Epithelial cell of alveolus of lung (primary cell): ENCODE data around the gene SARS1. TPM values are rescaled to one million over a fixed set of nuclear protein-coding genes. Genes with fewer than 3 reads are reported as not detected.

ENCODE experiments used
- total RNA-seq: library from RNA; depleted of rRNA; stranded (reverse); fragments of >200 nt; gene quantifications from 2 replicates; pipeline ENCODE4 v1.2.1, GENCODE V29; 2015

SARS1 gene, protein sequence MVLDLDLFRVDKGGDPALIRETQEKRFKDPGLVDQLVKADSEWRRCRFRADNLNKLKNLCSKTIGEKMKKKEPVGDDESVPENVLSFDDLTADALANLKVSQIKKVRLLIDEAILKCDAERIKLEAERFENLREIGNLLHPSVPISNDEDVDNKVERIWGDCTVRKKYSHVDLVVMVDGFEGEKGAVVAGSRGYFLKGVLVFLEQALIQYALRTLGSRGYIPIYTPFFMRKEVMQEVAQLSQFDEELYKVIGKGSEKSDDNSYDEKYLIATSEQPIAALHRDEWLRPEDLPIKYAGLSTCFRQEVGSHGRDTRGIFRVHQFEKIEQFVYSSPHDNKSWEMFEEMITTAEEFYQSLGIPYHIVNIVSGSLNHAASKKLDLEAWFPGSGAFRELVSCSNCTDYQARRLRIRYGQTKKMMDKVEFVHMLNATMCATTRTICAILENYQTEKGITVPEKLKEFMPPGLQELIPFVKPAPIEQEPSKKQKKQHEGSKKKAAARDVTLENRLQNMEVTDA
- 183 and 298 TPM in 2 replicates for total RNA-seq

DNA sequence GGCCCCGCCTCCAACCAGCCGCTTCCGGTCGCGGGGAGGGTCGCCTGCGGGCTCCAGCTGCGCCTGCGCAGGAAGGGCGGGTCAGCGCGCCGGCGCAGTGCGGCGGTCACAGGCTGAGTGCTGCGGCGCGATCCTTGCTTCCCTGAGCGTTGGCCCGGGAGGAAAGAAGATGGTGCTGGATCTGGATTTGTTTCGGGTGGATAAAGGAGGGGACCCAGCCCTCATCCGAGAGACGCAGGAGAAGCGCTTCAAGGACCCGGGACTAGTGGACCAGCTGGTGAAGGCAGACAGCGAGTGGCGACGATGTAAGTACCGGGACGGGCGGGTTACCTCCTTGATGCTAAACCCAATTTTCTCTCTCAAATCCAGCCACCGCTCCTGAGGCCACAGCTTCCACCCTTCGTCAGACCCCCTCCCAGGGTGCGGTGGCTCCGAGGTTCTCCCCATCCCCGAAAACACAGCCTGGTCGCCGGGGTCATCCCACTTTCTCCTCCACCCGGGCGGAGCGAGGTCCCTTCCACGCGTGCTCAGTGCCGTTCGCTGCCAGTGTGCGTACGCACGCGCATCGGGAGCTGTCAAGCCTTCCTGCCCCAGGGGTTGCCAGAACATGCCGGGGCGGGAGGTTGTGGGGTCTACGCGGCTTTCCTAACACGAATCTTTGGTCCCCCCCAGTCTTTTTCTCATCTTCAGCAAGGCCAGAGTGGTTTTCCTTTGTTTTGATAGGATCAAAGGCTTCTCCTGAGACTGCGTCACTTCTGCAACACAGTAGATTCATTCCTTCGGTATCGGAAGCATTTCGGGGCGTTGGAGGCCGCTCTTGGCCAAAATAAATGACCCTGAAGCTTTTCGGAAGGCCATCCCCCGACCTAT is at the start of gene SARS1:
Gene SARS1 (plus strand): TSS at position 95 of the 870 bp plus-strand sequence. CDS start 75 bp downstream, at position 170.

DNA sequence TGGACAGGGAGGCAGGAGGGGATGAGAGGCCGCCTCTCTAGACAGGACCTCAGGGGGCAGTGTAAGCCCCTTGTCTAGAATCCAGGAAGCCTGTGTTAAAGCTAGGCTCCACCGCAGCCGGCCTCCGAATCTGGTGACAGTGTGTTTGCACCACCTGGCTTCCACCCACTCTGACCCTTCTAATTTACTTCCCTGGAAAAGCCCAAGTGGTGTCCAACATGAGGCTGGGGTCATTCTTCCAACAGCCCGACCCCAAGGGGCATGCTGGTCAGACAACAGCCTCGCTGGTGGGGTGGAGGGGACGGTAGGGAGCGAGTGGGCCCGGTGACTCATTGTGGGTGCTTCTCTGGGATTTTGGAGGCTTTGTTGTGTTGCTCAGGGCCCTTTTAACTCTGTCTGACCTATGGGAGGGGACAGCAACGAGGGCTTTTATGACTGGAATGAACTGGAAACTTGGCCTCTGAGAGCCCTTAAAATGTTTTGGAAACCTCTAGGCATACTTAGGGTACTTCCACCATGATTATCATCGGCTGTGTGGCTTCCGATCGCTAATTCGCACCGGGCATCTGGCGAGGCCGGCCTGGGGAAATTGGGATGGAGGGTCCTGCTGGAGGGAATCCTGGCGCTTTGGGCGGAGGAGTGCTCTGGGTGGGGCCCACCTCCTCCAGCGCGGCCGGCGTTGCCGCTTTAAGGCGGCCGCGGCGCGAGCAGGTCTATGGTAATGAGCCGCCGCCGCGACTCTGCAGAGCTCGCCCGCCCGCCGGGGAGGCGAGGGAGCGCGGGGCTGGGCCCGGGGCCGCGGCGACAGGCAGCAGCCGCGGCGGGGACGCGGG is 35.3 kb downstream of the SARS1 start, which contains the start of gene CELSR2:
Gene CELSR2 (plus strand): TSS at position 743 of the 833 bp plus-strand sequence. CDS start 541 bp downstream, outside the sequence.

DNA sequence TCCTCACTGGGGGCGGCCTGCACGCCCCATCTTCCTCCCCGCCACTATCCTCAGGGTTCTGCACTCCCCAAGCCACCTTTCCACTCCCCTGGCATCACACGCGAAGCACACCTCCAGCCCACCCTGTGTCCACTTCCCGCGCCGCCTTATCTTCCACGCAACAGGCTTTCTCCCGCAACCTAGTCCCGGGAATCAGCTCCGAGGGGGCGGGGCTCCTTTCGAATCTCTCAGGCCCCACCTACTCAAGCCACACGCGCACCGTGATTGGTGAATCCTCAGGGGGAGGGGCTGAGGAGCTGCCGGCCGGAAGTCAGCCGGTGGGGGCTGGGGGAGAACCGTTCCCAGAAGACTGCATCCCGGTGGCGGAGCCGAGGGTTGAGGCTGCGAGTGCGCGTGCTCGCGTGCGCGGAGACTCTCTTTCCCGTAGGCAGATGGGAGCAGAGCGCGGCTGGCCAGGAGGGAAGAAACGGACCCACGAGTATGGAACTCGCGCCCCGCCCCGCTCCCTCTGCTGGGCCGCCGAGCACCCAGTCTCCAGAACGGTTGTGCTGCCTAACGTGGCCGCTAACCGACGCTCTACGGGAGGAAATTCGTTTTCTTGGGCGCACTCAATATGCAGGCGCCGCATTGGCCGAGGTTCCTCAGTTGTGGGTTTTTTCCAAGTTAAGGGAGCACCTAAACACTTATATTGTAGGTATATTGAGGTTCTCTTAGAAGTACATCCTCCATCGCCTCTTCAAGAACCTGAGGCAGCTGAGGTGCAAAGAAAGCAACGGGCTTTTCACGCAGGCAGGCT is 69.4 kb downstream of the SARS1 start, which contains the start of gene PSRC1:
Gene PSRC1 (minus strand): TSS at position 194 of the 796 bp plus-strand sequence.

Other genes starting within 250 kb of the SARS1 start
- 7.7 and 10.2 TPM in 2 replicates for gene WDR47, start 171.8 kb upstream of the SARS1 start, total RNA-seq
- 37.8 and 39.0 TPM in 2 replicates for gene TAF13, start 137.9 kb upstream of the SARS1 start, total RNA-seq
- gene TMEM167B, start 123.2 kb upstream of the SARS1 start, total RNA-seq = 21.1 and 25.4 TPM in 2 replicates
- gene ELAPOR1, start 99.8 kb upstream of the SARS1 start, total RNA-seq = 0.13 and 0.48 TPM in 2 replicates
- 1.8 and 7.7 TPM in 2 replicates for gene CELSR2, start 35.6 kb downstream of the SARS1 start, total RNA-seq
- 16.8 and 31.3 TPM in 2 replicates for gene PSRC1, start 69.2 kb downstream of the SARS1 start, total RNA-seq
- gene MYBPHL, start 93.1 kb downstream of the SARS1 start, total RNA-seq = not detected in 2 replicates
- 8.9 and 10.2 TPM in 2 replicates for gene SORT1, start 184.0 kb downstream of the SARS1 start, total RNA-seq
- 22.8 and 71.2 TPM in 2 replicates for gene PSMA5, start 212.5 kb downstream of the SARS1 start, total RNA-seq